ENCODE data around the gene COTL1.
"Not testable (repeated sequence)": the region's sequence is repeated elsewhere in the genome, so short reads cannot be mapped to it uniquely, and the experiment has no call there.

COTL1 gene

GRCh38 chr16:84567286-84567962 is 50.5 kb downstream of the COTL1 start:
- DNase-seq: no peak

GRCh38 chr16:84566545-84567257 is 51.2 kb downstream of the COTL1 start:
- DNase-seq: no peak

GRCh38 chr16:84565669-84566495 is 52.0 kb downstream of the COTL1 start:
- DNase-seq: no peak

GRCh38 chr16:84563786-84564420 is 54.0 kb downstream of the COTL1 start:
- DNase-seq: no peak

- no peak for DNase-seq
Measured at GRCh38 chr16:84563064-84563715, 54.7 kb downstream of the COTL1 start.

GRCh38 chr16:84562174-84562815 is 55.6 kb downstream of the COTL1 start:
- no peak for DNase-seq

GRCh38 chr16:84561291-84561690 is 56.6 kb downstream of the COTL1 start:
- DNase-seq: no peak

- DNase-seq: no peak
Measured at GRCh38 chr16:84560269-84560668, 57.6 kb downstream of the COTL1 start.

- no peak for DNase-seq
Measured at GRCh38 chr16:84559311-84559932, 58.5 kb downstream of the COTL1 start.

- not testable (repeated sequence) for DNase-seq
Measured at GRCh38 chr16:84558850-84559249, 59.0 kb downstream of the COTL1 start.

- no peak for DNase-seq
Measured at GRCh38 chr16:84557504-84557903, 60.4 kb downstream of the COTL1 start.

- DNase-seq: no peak
Measured at GRCh38 chr16:84557059-84557458, 60.8 kb downstream of the COTL1 start.

- no peak for DNase-seq
Measured at GRCh38 chr16:84555418-84556196, 62.3 kb downstream of the COTL1 start.

GRCh38 chr16:84554627-84555328 is 63.1 kb downstream of the COTL1 start:
- no peak for DNase-seq

- DNase-seq: no peak
Measured at GRCh38 chr16:84553873-84554399, 63.9 kb downstream of the COTL1 start.

- no peak for DNase-seq
Measured at GRCh38 chr16:84552135-84552534, 65.7 kb downstream of the COTL1 start.

- DNase-seq: no peak
Measured at GRCh38 chr16:84550096-84550495, 67.8 kb downstream of the COTL1 start.

- no peak for DNase-seq
Measured at GRCh38 chr16:84548971-84549844, 68.7 kb downstream of the COTL1 start.

- no peak for DNase-seq
Measured at GRCh38 chr16:84548508-84548907, 69.4 kb downstream of the COTL1 start.
